HG02943 (cell line): Measurements from ENCODE around the gene KRTAP10-12.

Experiments used
- ATAC-seq: cut with Tn5 transposase; IDR thresholded peaks from one replicate; pipeline ENCODE4 v1.9.1; 2021; ENCODE audit warnings: mild to moderate bottlenecking, low read depth, moderate library complexity; ENCODE audit not compliant: unreplicated experiment

Gene KRTAP10-12

DNA sequence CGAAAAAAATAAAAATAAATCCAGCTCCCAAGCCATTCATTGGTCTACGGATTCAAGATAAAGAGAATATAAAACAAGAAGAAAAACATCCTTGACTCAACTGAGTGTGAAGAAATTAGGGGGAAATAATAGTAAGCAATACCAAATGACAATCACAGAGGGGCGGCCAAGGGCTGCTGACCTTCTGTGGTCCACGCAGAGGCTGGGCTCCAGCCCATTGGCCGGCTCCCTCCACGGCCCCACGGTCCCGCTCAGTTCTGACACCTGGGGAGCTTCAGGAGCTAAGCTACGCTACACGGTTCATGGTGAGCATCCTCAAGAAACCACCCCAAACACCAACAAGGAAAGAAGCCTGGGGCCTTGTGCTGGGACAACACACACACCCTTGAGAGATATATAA lies 400 bp upstream of the KRTAP10-12 start:
- no peak for ATAC-seq

DNA sequence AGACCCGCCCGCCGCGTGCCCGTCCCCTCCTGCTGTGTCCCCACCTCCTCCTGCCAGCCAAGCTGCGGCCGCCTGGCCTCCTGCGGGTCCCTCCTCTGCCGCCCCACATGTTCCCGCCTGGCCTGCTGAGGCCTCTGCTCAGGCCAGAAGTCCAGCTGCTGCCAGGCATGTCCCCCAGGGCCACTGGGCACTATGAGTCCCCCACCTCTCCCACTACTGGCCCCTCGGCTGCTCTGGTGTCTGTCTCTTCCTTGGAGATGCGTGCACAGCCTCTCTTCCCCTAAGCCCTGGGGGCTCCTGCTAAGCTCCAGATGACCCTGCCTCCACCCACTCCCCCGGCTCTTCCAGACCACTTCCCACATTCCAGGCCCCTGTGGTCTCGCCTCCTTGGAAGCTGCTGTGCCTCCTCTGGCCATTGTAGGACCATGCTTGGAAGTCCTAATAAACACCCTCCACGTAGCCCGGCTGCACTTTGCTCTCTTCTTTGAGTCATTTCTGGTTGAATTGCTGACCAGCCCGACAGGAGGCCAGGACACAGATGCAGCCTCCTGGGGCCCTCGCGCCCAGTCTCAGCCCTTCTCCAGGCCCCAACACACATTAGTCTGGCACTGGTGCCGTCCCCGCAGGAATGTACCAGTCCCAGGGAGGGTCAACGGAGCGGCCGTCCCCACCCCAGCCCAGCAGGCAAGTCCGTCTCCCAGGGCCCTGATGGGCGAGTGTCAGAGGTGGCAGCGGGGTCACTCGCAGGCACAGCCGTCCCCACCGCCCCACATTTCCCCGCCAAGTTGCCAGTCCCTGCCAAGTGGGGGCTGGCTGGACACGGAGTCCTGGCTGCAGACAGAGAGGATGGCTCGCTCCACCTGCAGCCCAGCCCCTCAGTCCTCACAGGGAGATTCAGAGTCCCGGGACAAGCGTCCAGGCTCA lies 1.1 kb downstream of the KRTAP10-12 start:
- no peak for ATAC-seq

DNA sequence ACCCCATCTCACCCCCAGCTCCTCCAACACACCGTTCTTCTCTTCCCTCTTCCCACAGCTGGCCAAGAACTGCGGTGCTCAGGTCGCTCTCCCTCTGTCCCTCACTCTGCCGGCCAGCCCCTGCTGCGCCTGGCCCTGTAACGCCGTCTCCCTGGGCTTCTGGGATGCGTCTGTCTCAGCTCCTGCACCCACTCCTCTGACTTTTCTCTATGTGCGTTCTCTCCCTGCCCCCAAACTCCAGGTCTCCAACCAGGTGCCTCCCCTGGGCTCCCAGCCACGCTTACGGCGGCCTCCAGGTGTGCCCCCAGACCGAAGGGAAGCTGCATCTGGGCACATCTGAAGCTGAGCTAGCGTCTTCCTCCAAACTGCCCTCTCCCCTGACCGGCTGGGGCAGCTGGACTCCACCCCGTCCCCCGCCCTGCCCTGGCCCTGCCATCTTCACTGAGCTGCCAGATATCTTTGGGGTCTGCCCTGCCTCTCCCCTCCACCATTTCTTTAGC lies 2.6 kb downstream of the KRTAP10-12 start:
- no peak for ATAC-seq

DNA sequence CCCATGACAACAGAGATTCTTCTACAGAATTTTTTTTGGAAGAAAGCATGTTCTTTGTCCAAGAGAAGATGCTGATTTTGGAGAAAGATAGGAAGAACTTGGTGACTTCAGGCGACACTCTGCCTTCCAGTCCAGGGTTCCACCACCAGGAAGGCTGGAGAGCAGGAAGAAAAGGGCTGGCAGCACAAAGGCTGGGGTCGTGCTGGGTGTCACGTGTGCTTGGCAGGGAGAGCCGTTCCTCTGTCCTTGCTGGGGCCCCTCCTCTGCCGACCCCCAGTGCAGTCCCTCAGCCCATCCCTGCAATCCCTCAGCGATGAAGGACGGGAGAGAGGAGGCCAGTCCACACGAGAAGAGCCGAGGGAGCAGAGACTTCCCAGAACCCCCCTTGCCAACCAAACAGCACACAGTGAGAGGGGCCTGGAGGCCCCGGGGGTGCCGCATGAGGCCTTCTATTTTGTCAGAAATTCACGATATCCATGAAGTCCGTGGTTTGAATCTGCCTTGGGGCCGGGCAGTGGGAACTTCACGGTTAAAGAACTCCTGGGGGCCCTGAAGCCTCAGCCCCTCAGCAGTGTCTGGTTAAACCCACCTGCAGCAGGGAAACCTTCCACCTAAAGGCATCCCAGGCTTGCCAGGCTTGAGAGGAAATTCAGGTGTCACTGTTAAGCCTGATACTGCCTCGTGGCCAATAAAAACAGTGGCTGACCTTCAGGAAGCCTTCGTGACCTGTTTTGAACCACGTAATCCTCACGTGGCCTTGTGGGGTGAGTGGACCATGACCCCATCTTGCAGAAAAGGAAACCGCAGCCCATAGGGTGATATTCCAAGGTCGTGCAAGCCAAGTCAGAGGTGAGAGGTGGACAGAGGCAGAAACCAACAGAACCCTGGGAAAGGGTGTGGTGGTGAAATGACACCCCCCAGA lies 3.4 kb downstream of the KRTAP10-12 start:
- no peak for ATAC-seq

DNA sequence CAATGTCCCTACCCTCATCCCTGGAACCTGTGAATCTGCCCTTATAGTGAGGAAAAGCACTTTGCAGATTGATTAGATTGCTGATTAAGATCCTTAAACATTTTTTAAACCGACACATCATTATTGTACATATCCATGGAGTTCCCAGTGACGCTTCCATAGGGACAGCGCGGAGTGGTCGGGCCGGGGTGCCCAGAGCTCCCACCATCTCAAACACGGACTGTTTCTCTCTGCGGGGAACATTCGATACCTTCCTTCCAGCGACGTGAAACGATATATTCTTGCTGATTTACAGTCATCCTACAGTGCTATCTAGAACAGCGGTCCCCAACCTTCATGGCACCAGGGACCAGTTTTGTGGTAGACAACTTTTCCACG lies 4.0 kb downstream of the KRTAP10-12 start:
- no peak for ATAC-seq

DNA sequence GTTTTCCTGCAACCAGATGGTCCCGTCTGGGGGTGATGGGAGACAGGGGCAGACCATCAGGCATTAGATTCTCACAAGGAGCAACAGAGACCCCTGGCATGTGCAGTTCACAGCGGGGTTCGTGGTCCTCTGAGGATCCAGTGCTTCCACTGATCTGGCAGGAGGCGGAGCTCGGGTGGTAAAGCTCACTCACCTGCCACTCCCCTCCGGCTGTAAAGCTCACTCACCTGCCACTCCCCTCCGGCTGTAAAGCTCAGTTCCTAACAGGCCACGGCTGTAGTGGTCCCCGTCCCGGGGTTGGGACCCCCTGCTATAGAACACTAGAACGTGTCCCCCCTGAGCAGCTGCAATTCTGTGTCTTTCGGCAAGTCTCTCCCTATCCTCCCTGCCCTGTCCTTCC lies 4.6 kb downstream of the KRTAP10-12 start:
- ATAC-seq, result no peak

DNA sequence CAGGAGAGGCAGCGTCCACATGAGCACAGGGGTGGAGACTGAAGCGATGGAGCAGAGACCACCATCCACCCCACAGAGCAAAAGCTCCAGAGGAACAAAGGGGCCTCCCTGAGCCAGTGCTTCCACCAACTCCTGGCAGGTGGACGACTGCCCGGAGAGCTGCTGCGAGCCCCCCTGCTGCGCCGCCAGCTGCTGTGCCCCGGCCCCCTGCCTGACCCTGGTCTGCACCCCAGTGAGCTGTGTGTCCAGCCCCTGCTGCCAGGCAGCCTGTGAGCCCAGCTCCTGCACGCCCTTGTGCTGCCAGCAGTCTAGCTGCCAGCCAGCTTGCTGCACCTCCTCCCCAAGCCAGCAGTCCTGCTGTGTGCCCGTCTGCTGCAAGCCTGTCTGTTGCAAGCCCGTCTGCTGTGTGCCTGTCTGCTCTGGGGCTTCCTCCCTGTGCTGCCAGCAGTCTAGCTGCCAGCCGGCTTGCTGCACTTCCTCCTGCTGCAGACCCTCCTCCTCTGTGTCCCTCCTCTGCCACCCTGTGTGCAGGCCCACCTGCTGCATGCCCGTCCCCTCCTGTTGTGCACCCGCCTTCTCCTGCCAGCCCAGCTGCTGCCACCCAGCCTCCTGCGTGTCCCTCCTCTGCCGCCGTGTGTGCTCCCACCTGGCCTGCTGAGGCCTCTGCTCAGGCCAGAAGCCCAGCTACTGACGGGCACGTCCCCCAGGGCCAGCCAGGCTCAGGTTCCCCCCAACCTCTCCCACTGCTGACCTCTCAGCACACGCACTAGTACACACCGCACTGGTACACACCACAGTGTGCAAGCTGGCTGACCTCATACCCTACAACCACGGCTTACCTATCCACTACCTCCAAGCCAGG lies 5.4 kb downstream of the KRTAP10-12 start:
- ATAC-seq, result no peak

DNA sequence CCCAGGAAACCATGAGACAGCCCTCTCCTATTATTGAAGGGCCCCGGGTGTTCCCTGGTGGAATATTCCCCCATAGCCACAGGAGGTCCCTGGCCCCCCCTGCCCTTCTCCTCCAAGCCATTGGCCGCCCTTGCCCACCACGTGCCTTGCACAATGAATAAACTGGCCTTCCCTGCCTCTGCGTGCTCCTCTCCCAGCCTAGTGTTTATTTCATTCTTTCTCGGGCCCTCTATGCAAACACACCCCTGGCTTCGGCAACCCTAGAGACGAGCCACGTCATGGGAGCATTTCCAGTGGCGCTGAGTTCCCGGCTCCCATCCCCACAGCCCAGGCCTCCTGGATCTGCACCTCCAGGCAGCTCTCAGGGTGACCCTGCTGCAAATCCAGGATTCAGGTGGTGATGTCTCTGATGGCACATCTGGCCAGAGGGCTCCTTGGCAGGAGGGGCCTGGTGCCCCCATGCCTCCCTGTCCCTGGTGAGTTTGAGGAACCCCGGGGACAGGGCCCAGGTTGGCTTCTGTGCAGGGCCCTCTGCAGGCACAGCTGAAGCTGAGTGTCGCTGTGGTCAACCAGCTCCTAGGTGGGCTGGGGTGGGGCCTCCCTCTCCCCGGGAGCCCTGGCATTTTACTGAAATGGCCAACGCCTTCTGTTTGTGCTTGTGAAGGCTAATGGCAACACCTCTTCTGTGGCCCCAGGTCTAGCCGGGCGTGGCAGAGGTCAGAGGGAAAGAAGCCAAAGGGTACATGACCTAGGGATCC lies 6.2 kb downstream of the KRTAP10-12 start:
- ATAC-seq, result no peak

DNA sequence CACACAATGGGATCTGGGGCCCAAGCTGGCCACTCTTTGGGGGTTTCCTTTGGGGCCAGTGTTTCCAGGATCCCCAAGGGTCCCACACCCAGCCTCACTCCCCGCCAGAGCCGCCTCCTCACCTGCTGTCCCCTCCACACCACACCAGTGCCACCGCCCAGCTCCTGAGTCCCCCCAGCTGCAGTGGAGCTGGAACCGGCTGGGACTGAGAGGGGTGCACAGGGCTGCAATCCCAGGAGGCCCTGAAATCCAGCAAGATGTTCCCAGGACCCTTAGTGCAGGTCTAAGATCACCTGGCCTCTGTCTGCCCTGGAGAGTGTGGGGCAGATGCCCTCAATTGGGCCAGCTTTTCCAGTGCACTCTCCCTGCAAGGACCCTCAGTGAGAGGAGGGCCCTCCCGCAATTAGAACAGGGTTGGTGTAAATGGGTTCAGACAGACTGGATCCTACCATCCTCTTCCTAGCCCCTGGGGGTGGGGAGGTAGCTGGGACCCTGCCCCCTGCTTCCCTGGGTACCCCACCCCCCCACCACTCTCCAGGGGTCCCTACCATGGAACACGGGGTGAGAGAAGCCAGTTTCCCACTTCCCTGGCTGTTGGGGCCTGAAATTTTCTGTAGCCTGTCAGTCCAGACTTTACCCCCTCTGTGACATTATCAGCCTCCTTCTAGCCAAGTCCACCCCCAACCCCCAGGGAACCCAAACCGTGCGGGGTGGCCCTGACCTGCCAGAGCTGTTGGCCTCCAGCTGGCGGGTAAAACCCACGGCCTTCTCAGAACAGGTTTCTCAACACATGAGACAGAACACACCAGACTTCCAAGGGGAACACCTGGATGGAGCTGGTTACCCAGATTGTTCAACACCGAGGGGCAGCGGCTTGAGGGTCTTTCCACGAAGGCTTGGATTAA lies 7.0 kb downstream of the KRTAP10-12 start:
- no peak for ATAC-seq

DNA sequence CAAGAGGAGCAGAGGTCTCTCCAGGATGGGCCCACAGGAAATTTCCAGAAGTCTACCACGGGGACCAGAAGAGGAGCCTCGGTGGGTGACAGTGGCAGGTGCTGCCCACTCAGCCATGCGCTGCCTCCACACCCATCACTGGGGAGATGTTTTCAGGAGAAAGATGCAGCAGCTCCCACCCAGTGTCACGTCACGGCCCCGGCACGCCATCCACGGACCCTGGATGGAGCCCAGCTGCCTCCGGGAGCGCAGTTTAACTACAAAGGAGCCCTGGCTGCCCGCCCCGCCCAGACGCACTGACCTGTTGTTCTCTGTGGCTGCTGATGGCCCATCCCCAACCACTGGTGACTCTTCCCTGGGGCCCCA lies 7.6 kb downstream of the KRTAP10-12 start:
- ATAC-seq, result no peak

DNA sequence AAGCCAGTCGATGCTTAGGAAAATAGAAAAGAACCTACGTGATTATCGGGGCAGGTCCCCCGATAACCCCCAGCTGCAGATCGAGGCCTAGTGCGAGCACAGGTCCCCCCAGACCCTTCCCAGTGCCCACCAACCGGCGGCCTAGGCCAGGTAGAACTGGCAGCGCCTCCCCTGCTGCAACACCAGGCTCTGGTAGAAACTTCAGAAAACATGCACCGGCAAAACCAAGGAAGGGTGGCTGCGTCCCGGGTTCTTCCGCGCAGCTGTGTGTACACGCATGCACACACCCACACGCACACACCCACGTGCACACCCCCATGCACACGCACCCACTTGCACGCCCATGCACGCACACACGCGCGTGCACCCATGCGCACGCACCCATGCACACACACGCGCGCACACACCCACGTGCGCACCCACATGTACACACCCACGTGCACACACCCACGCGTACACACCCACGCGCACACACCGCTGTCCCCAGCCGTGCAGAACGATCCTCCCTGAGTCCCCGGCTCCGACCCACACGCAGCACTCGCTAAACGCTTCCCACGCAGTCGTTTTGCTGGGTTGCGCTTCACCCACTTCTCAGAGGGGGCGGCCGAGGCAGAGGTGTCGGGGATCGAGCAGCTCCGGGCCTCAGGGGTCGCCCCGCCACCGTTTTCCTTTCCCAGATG lies 9.2 kb downstream of the KRTAP10-12 start:
- ATAC-seq, result no peak

DNA sequence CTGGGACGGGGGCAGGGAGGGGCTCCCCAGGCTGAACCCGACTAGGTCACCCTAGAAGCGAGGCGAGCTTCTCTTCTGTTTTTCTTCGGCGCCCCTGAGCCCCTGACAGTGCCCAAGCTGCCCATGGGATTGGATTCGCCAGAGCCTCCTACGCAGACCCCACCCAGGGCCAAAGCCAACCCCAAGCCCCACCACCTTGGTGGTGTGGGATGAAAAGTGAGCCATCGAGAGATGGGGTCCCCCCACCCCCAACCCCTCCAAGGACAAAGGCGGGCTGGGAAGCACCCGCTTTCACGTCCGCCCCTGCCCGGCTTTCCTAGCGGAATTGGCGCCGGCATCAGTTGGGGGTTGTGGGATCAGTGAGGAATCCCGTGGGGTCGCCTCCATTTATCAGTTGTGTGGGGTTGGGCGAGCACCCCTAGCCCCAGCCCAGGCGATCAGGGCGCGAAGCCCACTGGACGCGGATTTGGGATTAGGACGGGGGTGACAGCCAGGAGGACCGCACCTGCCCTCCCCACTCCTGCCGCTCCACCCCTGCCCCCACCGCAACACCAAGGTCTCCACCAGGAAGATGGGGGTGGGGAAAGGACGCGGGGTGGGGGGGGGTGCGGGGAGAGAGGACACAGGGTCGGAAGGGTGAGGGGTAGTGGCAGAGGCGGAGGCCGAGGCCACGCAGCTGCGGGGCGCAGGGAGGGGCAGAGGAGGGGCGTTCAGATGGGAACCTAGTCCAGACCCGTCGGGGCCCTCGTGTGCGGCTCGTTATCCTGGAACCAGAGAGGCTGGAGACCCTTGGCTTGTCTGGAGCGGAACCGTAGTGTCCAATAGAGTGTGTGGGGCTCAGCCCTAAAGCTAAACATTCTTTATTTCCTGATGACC lies 10.0 kb downstream of the KRTAP10-12 start:
- no peak for ATAC-seq

DNA sequence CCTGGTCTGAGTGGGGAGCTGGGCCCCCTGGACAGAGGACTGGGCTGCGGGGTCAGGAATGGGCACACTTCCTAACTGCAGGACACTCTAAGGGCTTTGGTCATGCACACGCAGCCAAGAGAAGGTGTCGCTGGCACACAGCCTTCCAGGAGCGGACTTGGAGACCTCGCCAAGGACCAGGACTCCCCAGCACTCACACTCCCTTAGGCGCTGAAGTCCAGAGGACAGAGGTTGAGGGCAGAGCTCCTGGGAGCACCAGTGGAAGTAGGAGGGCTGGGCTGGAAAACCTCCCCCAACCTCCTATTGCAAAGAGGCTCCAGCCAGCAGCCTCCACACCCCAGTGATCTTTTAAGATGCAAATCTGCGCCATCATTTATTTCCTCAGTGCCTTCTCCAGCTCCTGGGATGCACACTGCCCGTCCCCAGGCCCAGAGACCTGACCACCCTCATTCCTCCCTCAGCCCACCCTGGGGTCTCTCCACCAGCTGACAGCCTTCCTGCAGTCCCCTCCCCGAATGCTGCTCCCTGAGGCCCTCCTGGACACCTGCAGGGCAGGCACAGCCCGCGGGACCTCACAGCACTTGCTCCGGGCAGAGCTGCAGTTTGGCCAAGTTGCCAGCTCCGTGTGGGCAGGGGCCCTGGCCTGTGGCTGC lies 11.4 kb downstream of the KRTAP10-12 start:
- ATAC-seq, result no peak

DNA sequence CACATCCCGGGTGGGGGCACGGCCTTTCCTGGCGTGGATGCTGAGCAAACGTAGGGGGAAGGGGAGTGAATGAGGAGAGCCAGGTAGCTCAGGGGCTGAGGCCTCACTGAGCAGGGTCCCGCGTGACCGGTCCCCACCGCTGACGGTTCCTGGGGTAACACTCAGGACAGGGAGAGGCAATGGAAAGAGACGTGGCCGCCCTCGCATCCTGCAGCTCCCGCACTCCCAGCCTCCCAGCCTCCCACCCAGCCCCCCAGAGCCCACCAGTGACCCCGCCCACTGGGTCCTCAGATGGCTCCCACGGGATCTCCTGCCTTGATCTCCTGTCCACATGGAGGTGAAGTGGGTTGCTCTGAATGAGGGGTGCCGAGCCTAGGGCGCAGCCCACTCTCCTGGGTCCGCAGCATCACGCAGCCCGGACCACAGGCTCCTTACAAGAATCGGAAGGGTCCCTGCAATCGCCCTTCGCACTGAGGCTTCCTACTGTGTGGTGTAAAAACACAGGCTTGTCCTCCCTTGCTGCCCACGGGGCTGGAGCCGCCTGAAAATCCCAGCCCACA lies 12.0 kb downstream of the KRTAP10-12 start:
- no peak for ATAC-seq

DNA sequence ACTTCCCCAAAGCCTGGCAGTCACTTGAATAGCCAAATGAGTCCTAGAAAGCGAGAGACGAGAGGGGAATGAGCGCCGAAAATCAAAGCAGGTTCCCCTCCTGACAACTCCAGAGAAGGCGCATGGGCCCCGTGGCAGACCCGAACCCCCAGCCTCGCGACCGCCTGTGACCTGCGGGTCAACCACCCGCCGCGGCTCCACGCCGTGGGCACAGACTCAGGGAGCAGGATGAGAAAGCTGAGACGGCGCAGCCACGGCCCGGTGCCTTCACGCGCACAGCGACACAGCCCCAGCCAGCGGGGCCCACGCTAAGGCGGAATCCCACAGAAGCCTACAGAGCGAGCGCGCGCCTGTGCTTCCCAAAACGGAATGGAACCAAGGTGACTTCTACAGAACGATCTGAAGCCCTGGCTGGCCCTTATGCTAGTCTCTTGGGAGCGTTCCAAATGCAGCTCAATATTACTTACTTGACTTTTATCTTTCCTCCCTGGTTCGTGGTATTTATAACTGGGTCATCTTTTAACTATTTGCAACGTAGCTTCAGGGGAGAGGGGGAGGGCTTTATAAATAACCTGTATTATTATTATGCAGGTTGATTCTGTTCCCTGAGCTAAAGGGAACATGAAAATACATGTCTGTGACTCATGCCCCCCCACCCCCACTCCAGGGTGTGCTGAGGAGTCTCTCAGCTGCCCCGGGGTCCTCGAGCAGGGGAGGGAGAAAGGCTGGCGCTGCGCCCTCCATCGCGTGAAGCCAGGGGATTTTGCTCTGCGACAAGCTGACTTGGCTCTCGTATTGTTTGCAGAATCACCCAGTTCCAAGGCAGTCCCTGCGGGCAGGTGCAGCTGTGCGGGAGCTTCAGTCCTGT lies 12.7 kb downstream of the KRTAP10-12 start:
- ATAC-seq, result no peak
